B cell (primary cell): Measurements from ENCODE around the gene BEAN1.

Experiments used
- CTCF ChIP-seq: fragments of 200-600 bp; IDR thresholded peaks from one replicate; pipeline ENCODE4 v1.8.0; 2022; ENCODE audit warnings: antibody characterized with exemption, mild to moderate bottlenecking
- EZH2 ChIP-seq: IDR thresholded peaks from 2 replicates; pipeline ENCODE4 v1.6.1; 2012; ENCODE audit warnings: borderline replicate concordance, low read depth, mild to moderate bottlenecking, moderate library complexity, low read length; ENCODE audit not compliant: insufficient read depth, poor library complexity, severe bottlenecking

GRCh38 chr16:66481081-66481942 is 54.2 kb downstream of the BEAN1 start:
- no peak for TF ChIP-seq CTCF
- no peak for TF ChIP-seq EZH2
